COR-L47 (cell line): ENCODE measurements around the gene SIRPD.

Experiments
- DNase-seq: peaks from one replicate; lab custom pipeline; 2025; lab: John Stamatoyannopoulos, UW

Gene SIRPD

DNA sequence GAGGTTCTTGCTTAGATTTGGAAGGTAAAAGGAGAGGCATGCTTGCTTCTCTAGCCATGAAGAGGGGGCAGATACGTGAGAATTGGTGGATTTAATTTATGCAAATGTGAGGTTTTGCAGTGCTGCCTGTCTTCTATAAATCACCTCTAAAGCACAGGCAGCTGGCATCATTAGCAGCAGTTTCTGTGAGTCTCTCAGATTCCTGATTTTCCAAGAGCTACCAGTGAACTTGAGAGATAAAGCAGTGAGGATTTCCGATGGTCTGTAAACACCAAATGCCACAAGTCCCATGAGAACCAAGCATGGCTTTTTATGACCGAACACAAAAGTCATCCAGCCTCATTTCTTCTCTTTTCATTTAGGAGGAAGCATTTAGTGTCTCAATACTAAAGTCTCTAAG, 63.1 kb downstream of the SIRPD start:
- DNase-seq = no peak

DNA sequence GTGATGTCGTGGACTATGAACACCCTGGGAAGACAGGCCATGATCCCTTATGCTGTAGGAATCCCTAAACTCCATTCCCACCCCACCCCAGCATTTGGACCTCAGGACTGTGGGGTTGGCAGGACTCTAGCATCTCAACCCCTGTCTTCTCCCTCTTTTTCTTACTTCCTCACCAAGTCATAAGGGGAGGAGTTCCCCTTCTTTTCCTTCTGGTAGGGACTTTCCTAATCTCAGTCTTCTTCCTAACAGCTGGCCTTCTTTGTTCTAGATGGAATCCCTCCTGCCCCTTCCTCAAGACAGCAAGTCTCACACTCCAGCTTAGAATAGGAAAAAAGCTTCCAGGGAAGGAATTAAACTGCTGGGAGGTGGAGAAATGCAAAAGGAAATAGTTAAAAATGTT, 64.0 kb downstream of the SIRPD start:
- DNase-seq = no peak

DNA sequence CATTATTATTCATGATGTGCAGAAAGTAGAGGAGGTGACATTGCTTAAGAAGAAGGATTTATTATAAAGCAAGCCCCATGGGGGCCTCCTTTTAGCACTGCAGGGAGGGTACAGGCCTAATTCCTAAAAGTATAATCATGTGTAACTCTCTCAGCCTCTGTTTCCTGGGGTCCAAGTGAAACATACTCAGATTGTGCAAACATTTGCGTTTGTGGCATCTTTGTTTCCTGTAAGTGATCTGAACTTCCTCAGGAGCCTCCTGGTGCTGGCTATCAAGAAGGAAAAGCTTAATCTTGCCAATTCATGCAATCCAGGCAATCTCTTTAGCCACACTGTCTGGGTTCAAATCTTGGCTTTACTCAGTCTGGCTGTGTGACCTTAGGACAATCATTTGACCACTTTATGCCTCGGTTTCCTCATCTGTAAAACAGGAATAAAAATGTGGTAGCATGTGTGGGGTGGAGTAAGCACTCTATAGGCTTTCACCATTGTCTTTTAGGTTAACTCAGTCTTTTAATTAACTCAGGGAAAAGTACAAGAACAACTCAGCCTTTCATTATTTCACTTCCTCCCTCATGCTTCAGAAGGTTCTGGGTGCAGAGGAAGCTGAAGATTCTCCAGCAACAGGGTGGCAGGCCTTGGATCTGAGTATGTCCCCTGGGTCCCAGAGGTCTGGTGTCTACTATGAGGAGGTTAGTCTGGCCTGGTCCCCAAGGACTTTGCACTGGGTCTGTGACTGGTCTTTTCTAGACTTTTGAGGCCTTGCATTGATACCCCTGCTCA, 65.5 kb downstream of the SIRPD start:
- no peak for DNase-seq

DNA sequence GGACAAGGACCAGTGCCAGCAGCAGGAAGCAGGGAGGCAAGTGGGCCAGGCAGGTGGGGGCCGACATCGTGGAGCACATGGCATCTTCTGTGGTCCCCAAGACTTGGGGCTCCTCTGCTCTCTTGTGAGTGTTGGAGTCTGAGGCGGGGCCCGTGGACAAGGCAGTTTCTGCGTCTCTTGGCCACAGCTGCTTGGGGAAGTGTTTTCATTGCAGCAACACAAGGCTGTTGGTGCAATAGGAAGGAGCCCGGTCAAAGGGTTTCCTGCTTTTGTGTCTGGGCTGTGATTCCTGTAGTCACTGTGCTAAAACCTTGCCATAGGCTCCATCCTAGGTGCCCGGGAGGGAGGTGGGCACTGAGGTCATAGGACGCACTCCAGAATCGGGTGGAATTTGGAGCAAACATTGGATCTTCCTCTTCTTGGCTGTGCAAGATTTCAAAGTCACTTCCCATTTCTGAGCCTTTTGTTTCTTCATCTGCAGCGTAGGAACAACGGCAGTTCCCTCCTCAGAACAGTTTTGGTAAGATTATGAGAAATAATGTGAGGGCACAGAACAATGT, 66.1 kb downstream of the SIRPD start, which contains the start of gene SIRPB2:
SIRPB2 (minus strand) TSS at position 140 of the 560 bp plus-strand sequence; CDS start at position 79, 61 bp downstream.
- no peak for DNase-seq

DNA sequence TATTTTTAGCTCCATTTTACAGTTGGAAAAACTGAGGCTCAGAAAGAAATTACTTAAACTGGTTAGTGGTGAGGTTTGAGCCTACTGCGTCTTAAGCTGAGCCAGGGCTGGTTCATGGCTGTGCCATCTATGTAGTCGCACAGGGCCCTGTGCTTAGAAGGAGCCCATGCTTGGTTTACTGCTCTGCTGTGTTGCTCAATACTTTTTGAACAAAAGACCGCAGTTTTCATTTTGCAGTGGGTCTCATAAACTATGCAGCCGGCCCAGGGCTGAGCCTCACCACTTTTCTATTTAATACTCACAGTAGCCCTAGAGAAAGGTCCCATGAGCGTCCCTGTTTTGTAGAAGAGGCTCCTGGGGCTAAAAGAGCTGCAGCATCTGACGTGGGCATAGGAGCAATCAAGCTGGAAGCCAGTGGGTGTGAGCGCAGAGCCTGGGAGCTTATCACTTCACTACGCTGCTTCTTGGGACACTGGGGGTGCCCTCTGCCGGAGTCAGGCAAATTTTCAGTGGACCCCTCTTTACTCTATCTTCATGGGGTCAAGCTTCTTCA, 66.8 kb downstream of the SIRPD start:
- no peak for DNase-seq

DNA sequence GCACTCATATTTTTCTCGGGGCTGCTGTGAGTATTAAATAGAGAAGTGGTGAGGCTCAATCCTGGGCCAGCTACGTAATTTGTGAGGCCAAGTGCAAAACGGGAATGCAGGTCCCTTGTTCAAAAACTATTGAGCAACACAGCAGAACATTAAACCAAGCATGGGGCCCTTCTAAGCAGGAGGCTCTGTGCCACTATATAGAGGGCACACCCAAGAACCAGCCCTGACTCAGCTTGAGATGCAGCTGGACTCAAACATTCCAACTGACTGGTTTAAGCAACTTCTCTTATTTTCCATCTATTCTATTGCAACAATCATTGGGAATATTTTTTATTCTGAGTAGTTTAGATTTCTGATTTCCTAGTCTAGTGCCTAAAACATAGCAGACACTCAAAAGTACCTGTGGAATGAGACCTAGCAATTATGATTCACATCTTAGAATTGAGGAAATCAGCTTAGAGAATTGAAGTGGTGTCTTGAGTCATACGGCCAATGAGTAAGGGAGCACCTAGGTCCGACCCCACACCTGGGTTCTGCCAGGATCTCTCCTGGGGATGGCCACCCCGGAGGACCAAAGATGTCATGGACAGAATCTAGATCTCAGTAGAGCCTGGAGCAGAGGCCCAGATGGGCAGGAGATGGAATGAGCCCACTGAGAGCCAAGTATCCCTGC, 67.6 kb downstream of the SIRPD start:
- DNase-seq = no peak

DNA sequence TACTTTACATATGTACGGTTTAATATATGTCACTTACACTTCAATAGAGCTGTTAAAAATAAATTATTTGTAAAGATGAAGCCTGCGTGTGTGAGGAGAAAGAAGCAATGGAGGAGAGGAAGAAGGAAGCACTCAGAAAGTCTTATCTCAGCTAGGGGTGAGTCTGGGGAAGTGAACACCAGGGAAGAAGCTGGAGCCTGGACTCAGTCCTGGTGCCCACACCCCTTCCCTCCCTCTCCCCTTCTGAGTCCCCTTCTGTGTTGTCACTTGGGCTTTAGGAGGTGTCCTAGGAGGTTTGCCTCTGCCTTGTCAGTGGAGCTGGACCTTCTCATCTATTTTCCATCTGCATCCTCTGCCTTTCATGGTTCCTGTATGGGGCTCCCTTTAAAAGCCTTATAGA, 68.2 kb downstream of the SIRPD start:
- DNase-seq = no peak

DNA sequence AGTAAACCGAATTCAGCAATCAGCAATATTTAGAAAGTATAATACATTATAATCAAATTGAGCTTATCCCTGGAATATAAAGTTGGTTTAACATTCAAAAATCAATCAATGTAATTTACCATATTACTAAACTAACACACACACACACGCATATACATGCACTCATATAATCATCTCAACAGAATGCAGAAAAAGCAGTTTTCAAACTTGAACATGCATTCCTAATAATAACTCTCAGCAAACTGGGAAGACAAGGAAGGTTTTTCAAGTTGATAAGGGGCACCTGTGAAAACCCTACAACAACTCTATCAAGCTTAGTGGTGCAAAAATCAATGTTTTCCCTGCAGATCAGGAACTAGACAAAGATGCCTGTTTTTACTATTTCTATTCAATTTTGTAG, 70.9 kb downstream of the SIRPD start:
- DNase-seq = no peak

DNA sequence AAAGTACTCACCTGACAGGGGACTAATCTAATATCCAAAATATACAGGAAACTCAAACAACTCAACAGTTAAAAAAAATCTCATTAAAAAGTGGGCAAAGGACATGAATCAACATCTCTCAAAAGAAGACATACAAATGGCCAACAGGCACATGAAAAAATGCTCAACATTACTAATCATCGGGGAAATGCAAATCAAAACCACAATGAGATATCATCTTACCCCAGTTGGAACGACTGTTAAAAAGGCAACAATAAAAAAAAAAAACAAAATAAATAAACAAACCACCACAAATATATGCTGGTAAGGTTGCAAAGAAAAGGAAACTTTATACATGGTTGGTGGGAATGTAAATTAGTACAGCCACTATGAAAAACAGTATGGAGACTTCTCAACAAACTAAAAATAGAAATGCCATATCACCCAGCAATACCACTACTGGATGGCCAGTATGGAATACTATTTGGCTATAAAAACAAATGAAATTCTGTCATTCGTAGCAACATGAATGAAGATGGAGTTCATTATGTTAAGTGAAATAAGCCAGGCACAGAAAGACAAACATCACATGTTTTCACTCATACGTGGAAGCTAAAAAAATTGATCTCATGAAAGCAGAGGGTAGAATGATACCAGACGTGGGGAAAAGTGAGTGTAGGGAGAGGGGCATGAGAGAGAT, 72.9 kb downstream of the SIRPD start:
- no peak for DNase-seq
